ENCODE measurements around the gene IFT43.

Gene IFT43

DNA sequence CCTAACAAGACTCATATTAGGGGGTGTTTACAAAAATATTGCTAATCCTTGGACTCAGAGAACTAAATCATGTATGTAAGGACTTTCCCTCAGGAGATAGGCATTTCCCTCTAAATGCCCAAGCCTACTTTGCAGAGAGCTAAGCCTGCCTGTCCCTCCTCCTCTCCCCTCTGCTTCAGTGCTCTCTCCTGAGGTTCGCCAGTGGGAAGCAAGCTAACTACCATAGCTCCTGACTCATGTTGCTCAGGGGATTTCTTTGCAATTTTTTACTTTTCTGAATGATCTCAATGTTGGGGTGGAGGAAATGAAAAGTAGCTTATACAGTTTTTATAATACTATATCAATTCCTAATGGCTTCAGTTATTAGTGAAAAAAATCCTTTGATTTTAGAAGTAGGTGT lies 29.6 kb downstream of the IFT43 start:
- DNase-seq (ENCODE audit: low spot score), result peak; percentile 29

DNA sequence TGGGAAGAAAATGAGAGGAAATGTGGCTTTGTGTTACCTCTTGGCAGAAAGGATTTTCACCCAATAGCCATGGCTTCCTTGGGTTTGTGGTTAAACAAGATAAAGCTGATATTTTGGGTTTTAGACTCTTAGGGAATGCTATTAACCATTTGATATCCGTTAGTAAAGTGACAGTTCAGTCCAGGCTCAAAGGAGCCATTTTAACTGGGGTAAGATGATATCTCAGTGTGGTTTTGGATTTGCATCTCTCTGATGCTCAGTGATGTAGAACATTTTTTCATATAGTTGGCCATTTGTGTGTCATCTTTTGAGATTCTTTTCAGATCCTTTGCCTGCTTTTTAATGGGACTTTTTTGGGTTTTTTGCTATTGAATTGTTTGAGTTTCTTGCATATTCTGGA lies 30.1 kb downstream of the IFT43 start:
- no peak for DNase-seq (ENCODE audit: low spot score)

DNA sequence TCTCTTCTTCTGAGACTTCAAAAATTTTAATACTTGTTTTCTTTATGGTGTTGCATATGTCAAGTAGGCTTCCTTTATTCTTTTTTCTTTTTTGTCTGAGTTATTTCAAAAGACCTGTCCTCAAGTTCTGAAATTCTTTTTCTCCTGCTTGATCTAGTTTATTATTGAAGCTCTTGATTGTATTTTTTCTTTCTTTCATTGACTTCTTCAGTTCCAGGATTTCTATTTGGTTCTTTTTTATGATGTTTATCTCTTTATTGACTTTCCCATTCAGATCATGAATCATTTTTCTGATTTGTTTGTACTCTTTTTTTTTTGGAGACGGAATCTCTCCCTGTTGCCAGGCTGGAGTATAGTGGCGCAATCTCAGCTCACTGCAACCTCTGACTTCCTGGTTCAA lies 34.1 kb downstream of the IFT43 start:
- no peak for DNase-seq (ENCODE audit: low spot score)

DNA sequence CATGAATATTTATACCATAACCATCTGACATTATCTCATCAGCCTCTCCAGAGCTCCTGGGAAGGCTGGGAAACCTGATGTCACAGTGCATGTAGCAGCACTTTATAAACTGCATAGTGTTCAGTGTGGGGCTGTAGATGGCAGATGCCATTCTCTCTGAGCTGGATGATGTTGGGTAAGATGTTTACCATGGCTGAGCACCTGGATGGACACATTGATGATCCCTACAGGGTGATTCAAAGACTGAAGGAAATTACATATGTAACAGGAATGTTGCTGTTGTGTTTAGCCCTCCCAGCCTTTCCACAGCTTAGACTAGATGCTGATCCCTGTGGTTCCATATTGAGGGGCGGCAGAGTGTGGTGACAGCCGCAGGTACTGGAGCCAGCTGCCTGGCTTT lies 37.4 kb downstream of the IFT43 start:
- DNase-seq (ENCODE audit: low spot score), result peak; percentile 7

DNA sequence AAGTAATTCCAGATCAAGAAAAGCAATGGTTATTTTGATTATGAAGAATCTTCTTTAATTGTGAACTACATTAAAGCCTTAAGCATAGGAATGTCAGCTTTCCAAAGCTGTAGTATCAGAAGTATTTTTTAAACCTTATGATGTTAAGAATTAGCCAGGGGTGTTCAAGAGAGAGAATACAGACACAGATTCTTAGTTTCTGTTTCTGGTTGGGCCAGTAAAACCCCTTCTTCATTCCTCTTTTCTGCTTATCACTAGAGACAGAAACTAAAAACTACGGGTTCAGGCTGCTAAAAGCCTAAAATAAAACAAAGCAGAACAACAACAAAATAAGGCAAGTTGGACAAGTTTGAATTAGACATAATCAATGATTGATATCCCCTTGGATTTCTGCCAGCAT lies 38.2 kb downstream of the IFT43 start:
- no peak for DNase-seq (ENCODE audit: low spot score)

DNA sequence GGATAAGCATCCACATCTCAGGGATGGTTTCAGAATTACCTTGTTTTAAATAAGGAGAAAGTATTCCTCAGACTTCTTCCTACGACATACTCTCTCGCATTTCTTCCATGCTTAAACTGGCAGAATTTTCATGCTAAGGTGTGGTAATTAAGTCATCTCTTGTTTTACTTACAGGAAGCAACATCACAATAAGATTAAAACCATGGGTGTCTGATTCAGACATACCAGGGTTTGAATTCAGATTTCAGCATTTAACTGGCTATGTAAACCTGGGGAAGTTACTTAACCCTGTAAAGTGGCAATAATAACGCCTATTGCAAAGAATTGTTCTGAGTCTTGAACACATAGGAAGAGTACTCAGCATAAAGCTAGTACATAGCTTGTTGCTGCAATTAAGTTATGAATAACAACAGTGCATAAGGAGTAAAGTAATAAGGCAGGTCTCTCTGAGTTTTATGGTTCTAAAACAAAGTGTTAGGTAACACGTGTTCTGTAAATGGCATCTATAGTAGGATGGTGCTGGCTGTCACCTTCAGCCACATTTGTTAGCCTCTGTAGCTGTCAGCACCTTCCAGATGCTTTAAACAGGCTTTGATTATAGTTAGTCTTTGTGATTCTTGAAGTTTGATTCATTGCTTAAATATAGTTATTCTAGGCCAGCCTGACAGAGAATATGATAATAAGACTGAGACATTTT lies 38.8 kb downstream of the IFT43 start:
- DNase-seq (ENCODE audit: low spot score), result no peak

DNA sequence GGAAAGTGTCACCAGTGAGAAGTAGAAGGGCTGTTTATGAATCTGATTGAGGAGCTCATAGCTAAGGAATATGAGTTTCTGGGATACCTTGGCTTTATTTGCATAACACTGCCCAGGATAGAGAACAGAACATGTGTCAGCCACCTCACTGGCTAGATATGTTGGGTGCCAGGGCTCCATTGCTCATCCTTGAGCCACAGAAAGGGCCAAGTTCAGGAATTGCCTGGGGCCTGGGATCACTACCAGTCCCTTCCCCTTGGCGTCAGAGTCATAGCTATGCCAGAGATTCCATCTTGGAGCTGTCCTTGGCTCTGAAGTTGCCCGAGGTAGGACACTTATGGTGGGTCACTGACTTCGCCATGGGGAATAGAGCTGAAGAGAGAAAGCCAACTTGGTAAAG lies 49.0 kb downstream of the IFT43 start:
- no peak for DNase-seq (ENCODE audit: low spot score)

DNA sequence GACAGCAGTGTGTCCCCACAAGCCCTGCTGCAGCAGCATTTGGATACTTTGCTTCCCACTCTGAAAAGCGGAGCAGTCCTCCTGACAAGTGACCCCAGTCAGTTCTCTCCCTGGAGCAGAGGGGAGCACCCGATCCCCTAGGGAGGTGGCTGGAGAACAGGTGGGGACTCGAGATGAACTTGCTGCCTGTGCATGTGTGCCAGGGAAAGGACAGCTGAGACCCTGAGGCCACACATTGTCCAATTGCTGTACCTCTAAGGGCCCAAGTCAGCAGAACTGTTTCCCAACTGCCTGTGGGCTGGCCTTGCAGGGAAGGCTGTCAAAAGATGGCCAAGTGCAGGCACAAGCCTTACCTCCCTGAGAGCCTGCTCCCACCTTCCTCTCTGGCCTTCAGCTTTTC lies 55.1 kb downstream of the IFT43 start:
- DNase-seq (ENCODE audit: low spot score), result no peak

DNA sequence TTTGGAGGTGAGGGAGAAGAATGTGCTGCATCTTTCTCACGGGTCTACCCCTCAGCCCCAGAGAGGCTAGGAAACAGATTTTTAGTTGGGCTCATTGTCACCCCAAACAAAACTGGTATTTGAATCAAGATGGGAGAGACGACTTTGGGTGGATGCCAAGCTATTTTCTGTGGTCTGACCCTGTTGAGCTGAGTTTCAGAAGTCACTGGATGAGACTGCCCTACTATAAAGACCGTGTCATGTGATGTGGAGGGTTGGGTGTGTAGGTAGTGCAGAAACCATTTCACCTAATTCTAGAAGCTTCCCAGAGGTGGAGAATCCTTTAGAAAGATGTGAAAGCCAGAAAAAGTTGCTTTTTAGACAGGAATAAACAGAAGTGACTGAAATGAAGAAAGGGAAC lies 60.2 kb downstream of the IFT43 start:
- DNase-seq (ENCODE audit: low spot score), result no peak

DNA sequence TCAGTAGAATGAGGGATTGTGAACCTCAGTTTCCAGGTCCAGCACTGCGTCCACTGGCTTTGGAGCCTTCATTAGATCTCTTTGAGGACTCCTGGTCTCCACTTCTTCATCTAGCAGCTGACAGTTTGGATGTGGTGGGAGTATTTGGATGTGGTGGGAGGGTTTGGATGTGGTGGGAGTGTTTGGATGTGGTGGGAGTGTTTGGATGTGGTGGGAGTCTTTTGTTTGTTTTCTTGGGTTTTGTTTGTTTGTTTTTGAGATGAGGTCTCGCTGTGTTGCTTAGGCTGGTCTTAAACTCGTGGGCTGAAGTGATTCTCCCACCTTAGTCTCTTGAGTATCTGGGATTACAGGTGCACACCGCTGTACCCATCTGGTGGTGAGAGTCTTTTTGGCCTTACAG lies 64.7 kb downstream of the IFT43 start:
- no peak for DNase-seq (ENCODE audit: low spot score)

DNA sequence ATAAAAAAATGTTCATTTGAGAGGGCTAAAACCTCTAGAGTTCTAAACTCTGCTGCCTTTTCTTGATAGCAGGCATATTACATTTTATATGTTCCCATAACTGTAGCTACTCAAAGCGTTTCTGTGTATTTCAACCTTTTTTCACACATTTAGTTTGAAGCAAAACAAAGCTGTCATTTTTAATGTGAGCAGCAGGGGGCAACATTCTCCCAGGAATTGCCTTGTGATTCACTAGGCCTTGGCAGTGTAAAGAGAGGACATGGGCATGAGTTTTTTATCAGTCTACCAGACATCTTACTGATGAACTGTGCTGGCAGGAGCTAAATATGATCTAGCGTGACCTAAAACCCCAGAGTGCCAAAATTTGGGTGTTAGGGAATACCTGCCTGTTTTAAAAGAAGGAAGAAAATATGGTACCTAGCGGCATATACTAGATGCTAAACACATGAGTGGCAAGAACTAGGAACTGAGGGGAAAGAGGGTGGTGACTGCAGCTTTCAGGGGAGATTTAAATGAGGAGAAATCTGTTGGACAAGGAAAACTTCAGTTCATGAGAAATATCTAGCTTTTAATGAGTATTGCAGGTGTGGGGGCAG lies 65.3 kb downstream of the IFT43 start:
- peak; percentile 61 for DNase-seq (ENCODE audit: low spot score)

DNA sequence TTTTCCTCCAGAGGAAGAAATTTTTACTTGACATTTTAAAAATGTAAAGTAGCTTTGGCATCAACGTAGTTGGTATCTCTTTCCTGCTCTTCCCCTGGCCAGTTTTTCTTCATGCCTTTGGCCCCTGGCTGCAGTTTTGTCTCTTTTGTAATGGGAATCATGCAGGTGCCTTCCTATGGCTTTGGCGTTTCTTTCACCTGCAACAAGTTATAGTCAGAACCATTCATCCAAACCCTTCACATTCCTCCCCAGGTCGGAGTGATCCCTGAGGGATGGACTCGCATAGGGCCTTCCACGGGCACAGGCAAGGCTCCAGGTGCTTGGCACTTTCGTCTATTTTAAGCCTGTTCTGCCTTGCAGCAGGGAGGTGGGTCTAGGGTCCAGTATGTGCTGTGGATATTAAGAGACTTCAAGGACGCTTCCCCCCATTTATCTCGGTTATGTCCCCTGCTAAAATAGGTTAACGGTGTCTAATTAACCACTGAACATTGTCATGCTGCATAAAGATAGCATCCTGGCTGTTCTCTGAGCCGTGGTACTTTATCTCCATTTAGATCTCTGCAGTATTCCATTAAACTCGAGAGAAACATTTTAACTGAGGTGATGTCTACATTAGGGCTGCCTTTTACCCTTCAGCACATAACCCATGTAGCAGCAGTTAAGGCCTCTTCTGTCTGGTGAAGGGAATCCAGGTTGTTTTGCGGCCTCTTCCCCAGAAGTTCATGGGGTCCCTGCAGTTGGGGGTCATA lies 66.3 kb downstream of the IFT43 start:
- no peak for DNase-seq (ENCODE audit: low spot score)

DNA sequence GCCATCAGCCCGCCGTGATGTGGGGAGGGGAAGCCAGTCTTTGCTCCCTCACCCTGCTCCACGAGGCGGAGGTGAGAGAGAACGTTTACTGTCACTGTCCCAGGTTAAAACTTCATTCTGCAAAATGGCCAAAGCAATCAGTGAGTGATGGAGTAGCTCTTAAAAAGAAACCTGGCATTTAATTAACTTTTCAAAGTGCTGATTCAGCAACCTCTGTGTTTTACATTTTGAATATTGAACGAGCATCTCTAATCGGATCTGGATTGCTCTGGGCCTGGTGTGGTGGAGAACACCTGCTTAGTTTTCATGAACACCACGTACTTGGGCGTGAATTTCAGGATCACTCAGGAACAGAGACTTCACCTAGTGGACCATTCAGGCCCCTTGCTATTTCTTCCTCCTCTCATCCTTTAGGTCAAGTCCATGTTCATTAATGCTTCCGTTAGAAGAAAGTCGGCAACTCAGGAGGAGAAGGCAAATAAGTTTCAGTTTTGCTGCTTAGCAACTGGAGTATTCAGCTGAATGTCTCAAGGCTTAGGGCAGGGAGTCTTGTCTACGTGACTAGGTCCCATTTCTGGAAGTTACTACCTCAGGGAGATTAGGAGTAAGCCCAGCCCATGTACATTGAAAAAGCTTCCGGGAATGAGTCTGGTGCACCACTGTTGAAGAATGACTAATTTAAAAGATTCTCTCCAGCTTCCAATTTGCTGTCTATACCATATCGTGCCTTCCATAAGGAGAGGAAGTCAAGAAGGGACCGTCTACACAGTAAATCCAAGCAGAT lies 68.2 kb downstream of the IFT43 start:
- no peak for DNase-seq (ENCODE audit: low spot score)

DNA sequence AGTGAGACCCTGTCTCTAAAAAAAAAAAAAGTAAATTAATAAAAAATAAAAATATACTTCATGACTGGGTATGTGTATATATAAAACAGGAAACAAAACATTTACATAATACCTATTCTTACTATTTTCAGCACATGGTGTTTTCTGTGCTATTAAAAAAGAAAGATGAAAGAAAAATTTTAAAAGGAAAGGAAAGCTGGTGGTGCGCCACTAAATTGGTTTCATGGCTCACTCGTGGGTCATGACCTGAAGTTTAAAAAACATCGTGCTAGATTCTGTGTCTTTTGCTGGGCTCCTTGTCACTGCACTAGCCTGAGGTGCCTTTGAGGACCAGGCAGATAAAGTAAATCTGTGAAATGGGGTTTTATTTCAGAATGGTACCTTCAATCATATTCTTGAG lies 69.8 kb downstream of the IFT43 start:
- no peak for DNase-seq (ENCODE audit: low spot score)

DNA sequence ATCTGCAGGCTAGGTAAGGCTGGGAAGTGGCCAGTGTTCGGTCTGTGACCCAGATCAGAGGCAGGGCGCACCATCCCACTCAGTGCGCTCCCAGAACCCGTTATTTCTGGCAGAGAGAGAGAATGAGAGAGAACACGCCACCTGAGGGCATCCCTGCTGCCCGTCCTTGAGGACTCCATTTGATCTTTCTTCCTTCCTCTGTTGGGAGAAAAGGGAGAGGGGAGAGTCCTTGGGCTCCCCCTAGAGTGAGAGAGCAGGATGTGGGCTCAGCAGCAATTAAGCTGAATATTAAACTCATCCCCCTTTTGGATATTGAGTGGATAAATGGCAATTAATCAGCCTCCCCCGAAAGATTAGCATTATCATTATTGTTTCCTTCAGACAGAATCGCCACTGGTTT lies 70.6 kb downstream of the IFT43 start:
- DNase-seq (ENCODE audit: low spot score), result peak; percentile 2

DNA sequence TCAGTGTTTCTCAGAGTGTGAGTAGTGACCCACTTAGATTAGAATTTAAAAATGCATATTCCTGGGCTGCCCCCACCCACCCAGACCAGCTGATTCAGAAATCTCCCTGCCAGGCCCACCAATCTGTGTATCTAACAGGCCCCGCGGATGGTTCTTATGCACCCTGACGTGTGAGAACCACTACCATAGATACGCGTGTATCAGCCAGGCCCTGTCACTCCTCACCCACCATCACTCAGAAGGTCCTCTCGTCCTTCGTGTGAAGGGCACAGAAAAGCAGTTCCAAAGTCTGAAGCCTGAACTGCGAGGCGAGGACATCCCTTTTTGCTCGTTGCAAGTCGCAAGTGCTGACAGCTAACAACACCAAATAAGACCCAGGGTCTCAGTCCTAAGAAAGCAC lies 72.4 kb downstream of the IFT43 start:
- DNase-seq (ENCODE audit: low spot score), result no peak

DNA sequence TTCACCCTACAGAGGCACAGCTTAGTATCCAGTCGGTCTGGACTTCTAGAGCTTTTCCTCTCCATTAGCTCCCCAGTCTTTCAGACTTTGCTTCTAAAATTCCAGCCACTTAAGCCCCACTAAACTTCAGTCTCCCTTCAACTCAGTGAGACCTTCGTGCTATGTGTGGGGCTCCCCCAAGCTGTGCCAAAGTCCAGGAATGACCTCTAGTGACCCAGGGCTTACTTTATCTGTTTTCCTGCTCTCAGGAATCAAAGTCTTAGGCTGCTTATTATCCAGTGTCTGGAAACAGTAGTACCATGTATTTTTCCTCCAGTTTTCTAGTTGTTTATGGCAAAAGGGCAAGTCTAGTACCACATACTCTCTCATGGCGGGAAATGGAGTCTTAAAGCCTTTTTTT lies 77.8 kb downstream of the IFT43 start:
- DNase-seq (ENCODE audit: low spot score), result no peak

DNA sequence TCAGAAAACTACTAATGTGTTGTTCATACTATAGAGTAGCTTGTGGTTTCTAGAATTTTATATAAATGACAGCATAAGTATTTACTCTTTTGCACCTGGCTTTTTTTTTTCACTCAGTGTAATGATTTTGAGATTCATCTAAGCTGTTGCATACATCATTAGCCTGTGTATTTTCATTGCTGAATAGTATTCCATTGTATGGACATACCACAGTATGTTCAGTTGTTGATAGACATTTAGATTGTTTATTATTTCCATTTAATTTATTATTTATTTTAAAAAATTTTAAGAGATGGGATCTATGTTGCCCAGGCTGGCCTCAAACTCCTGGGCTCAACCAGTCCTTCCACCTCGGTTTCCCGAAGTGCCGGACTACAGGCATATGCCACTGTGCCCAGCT lies 80.0 kb downstream of the IFT43 start:
- no peak for DNase-seq (ENCODE audit: low spot score)

DNA sequence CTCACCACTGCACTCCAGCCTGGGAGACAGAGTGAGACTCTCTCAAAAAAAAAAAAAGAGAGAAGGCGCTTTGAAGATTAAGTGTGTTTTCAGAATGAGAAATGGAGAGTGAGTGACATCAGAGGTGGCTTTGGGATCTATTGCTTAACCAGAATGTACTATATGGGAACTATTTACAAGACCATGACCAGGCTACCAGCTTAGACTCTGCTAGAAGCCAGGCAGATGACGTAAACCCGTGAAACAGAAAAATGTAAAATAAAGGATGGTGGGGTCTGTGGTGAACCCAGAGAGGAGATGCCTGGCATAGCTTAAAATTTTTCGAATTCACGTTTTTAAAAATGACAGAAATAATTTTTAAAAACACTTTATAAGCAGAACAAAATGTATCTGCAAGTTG lies 82.0 kb downstream of the IFT43 start:
- no peak for DNase-seq (ENCODE audit: low spot score)

DNA sequence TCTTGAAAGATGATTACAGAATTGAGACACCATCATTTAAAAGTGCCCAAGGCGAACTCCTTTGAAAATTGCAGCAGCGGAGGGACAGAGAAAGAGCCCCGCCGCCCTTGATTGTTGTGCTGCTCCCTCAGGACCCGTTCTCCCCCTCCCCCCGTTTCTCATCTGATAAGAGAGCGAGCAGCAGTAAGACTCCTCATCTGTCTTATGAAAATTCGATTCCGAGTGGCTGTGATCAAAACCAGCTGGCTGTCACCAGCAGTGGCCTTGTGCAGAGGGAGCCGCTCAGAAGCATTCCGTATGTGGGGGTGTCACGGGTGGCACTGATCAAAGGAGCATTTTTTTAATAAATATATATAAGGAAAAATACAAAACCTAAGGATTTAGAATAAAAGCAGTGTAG lies 88.2 kb downstream of the IFT43 start:
- no peak for DNase-seq (ENCODE audit: low spot score)

DNA sequence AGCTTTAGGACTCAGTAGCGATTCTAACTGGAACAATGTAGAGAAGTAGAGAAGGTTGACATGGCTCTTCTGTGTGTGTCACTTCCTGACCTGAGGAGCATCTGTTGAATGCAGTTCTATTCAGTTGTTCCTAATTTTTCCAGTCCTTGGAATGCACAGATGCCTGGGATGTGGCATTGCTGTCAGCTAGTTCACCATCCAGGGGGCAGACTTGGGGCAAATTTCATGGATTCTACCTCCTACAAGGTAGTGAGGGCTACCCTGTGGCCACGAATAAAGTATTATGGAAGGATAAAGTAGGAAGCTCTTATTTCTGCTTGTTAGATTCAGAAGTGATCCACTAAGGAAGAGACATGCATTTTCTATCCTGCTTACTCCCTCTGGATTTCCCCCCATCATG lies 91.8 kb downstream of the IFT43 start:
- DNase-seq (ENCODE audit: low spot score), result no peak

DNA sequence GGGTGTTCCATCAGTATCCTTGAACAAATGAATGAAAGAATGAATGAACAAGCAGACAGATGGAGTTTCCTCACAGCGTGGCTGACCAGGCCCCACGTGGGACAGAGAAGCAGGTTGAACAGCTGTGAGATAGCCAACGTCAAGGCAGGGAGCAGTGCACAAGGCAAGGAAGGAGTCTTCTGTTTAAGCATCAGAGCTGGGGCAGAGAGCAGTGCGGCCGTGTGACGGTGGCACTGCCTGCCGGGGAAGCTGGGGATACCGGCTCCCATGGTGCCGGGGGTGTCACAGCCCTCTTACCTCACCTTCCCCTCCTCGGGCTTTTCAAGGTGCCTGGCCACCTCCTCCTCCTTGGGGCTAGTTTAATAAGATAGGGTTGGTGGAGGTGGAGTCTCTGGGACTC lies 92.9 kb downstream of the IFT43 start:
- DNase-seq (ENCODE audit: low spot score), result no peak

DNA sequence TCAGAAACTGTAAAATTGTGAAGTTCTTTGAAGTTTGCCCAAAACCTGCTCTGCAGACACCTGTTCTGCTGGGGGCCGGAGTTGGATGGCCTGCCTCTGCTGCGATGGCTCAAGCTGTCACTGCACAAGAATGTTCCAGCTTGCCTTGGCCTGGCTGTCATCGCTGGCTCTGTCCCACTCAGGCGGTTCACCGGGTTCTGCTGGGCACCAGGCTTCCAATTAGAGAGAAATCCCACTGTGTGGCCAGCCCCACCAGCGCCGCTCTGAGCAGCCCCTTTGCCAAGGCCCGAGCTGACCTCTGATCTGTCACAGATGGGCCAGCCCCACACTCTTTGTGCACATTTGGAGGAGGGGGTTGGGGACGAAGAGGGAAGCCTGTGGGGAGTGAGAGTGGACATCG lies 94.5 kb downstream of the IFT43 start:
- no peak for DNase-seq (ENCODE audit: low spot score)
